ENCODE measurements around the gene PTPRN2.

DNA sequence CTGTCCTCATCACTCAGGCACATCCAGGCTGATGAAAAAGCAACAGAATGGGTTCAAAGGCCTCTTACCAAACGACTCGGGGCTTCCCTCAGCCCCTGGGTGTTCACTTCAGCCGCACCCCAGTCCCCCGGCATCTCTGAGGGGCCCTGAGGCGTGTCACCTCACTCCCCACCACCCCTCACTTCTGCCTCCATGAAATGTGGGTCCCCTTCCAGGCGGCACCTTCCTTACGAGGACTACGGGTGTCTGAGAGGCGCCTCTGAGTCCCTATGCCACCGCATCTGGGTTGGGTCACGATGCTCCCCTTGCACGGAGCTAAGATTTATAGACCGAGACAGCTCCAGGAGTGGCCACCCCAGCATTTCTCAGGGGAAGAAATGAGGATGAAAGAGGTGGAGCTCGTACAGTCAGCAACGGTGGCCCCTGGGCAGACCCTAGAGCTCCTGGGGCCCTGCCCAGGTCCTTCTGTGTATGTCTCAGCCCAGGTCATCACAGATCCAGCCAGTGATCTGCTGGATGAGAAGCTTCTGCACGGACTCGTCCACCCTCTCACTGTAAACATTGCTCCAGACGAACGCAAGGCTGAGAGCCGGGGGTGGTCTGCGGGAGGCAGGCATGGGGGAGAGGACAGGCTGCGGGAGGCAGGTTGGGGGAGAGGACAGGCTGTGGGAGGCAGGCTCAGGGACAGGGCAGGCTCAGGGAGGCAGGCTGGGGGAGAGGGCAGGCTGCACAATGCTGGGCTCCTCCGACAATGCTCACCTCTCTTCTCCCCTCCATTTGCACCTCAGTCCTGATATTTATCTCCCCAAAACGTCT is 842.6 kb downstream of the PTPRN2 start:
- no peak for TF ChIP-seq CTCF (IDR thresholded peaks at IDR 0.05 in 2 of 3, conservative IDR thresholded peaks at IDR 0.05 in 1 of 3; ENCODE audit: borderline replicate concordance in 1 of 3, insufficient read depth in 1 of 3, low read depth in 2 of 3, low read length in 2 of 3)
- TF ChIP-seq ATF3 (IDR thresholded peaks at IDR 0.05), result no peak
- TF ChIP-seq EZH2phosphoT487 (IDR thresholded peaks at IDR 0.05; ENCODE audit: borderline replicate concordance), result no peak
- no peak for TF ChIP-seq POLR2A (IDR thresholded peaks at IDR 0.05; ENCODE audit: borderline replicate concordance, extremely low read depth, insufficient read depth, insufficient read length)
- TF ChIP-seq EZH2 (IDR thresholded peaks at IDR 0.05), result no peak
- no peak for TF ChIP-seq POLR2AphosphoS5 (IDR thresholded peaks at IDR 0.05; ENCODE audit: low read depth, low read length)
- no peak for TF ChIP-seq ZNF274 (IDR thresholded peaks at IDR 0.05; ENCODE audit: low read depth, low read length)
- no peak for TF ChIP-seq RAD21 (IDR thresholded peaks at IDR 0.05; ENCODE audit: low read depth)
- TF ChIP-seq, protein P1, sequence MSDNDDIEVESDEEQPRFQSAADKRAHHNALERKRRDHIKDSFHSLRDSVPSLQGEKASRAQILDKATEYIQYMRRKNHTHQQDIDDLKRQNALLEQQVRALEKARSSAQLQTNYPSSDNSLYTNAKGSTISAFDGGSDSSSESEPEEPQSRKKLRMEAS (IDR thresholded peaks at IDR 0.05), result no peak
- no peak for TF ChIP-seq YY1 (IDR thresholded peaks at IDR 0.05; ENCODE audit: extremely low read depth, insufficient replicate concordance, low read depth, low read length)
